ENCODE results near the gene GPR107.
A peak's percentile ranks its signal among the peaks of the same experiment; 100 is the strongest.
"Not testable (repeated sequence)": the region's sequence is repeated elsewhere in the genome, so short reads cannot be mapped to it uniquely, and the experiment has no call there.

Gene GPR107

GRCh38 chr9:130053504-130054324 lies at the start of gene GPR107:
Gene GPR107, plus strand, starts transcription at chr9:130053906. Its CDS starts 27 bp downstream, at chr9:130053933.
- DNase-seq = peak; percentile 28

- no peak for DNase-seq
Measured at GRCh38 chr9:130003943-130004552, 49.7 kb upstream of the GPR107 start.

- not testable (repeated sequence) for DNase-seq
Measured at GRCh38 chr9:130006952-130007351, 46.8 kb upstream of the GPR107 start.

GRCh38 chr9:130008538-130008937 lies 45.2 kb upstream of the GPR107 start:
- no peak for DNase-seq

DNA sequence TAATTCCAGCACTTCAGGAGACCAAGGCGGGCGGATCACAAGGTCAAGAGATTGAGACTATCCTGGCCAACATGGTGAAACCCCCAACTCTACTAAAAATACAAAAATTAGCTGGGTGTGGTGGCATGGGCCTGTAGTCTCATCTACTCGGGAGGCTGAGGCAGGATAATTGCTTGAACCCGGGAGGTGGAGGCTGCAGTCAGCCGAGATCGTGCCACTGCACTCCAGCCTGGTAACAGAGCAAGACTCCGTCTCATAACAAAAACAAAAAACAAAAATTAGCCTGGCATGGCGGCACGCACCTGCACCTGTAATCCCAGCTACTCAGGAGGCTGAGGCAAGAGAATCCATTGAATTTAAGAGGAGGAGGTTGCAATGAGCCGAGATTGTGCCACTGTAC lies 44.2 kb upstream of the GPR107 start:
- not testable (repeated sequence) for DNase-seq

GRCh38 chr9:130010151-130010988 lies 43.3 kb upstream of the GPR107 start:
- DNase-seq = no peak

- no peak for DNase-seq
Measured at GRCh38 chr9:130013326-130013725, 40.4 kb upstream of the GPR107 start.

GRCh38 chr9:130015353-130016019 lies 38.2 kb upstream of the GPR107 start:
- DNase-seq = no peak

- DNase-seq = no peak
Measured at GRCh38 chr9:130017076-130017475, 36.6 kb upstream of the GPR107 start.

DNA sequence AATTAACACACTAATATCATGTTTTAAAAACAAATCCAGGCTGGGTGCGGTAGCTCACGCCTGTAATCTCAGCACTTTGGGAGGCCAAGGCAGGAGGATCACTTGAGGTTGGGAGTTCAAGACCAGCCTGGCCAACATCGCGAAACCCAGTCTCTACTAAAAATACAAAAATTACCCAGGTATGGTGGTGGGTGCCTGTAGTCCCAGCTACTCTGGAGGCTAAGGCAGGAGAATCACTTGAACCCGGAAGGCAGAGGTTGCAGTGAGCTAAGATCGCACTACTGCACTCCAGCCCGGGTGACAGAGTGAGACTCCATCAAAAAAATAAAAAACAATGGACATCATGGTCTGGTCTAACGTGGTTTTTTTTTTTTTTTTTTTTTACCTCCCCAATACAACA lies 36.2 kb upstream of the GPR107 start:
- not testable (repeated sequence) for DNase-seq

- DNase-seq = no peak
Measured at GRCh38 chr9:130018265-130018664, 35.4 kb upstream of the GPR107 start.

GRCh38 chr9:130020618-130021017 lies 33.1 kb upstream of the GPR107 start:
- DNase-seq = no peak

DNA sequence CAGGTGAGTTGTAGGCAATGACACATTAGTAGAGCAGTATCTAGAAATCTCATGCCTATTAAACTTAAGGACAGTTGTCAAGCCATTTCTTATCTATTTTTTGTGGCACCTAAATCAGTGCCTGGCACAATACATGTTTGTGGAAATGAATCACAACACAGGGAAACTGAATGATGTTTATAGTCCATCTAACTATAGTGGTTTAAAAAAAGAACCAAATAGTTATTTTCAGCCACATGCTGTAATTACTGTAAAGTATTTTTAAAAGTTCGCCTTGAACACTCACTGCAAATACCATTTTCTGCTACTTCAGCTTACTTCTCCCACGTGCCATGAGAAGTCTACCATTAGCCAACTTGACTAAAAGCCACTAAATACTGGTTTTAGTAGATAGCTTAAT lies 32.6 kb upstream of the GPR107 start:
- DNase-seq = no peak

DNA sequence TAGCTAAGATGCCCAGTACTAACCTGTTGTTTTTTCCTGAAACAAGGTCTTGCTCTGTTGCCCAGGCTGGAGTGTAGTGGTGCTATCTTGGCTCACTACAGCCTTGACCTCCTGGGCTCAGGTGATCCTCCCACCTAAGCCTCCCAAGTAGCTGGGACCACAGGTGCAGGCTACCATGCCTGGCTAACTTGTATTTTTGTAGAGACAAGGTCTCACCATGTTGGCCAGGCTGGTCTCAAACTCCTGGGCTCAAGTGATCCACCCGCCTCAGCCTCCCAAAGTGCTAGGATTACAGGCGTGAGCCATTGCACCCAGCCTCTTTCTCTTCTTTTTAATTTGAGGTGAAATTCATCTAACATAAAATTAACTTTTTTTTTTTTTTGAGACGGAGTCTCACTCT lies 31.9 kb upstream of the GPR107 start:
- DNase-seq = not testable (repeated sequence)

DNA sequence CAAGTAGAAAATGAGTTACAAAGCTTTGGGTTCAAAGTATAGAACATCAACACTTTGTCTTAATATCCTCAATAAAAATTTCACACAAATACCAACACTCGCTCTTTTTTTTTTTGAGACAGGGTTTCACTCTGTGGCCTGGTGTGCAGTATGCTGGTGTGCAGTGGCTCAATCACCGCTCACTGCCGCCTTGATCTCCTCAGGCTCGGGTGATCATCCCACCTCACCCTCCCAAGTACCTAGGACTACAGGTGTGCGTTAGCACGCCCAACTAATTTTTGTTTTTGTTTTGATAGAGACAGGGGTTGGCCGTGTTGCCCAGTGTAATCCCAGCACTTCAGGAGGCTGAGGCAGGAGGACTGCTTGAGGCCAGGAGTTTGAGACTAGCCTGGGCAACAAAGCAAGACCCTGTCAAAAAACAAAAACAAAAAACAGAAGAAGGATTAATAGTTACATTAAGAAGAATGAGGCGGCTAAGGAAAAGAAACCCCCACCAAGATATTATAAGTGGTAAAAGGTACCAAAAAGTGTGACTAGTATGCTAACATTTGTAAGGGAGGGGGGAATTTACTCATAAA lies 31.1 kb upstream of the GPR107 start:
- DNase-seq = no peak

DNA sequence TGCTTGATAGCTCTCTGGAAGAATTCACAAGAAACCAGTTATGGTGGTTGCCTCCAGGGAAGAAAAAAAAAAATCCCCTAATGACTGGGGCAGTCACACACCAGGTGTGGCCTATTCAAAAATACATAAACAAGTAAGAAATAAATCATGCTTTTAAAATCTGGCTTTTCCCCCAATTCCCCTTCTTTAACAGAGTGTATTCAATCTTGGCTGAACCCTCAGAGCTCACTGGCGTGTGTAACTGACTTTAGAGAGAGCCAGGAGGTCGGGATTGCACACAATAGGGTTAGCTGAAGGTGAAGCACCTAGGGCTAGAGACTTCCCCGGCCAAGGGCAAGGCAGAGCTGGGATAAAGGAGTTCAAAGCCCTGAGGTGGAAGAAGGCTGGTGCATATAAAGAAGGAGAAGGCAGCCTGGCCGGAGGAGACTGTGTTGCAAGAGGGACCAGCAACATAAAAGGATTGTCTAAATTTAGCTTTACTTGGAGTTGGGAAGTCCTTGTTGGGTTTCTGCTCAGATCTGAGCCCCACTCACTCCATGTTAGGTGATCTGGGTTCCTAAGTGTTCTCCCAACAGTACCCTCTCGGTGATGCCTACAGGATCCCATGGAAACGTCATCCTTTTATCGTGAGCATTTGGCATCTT lies 30.4 kb upstream of the GPR107 start:
- DNase-seq = no peak

- DNase-seq = no peak
Measured at GRCh38 chr9:130023994-130024596, 29.6 kb upstream of the GPR107 start.

- DNase-seq = no peak
Measured at GRCh38 chr9:130024597-130024994, 29.1 kb upstream of the GPR107 start.

DNA sequence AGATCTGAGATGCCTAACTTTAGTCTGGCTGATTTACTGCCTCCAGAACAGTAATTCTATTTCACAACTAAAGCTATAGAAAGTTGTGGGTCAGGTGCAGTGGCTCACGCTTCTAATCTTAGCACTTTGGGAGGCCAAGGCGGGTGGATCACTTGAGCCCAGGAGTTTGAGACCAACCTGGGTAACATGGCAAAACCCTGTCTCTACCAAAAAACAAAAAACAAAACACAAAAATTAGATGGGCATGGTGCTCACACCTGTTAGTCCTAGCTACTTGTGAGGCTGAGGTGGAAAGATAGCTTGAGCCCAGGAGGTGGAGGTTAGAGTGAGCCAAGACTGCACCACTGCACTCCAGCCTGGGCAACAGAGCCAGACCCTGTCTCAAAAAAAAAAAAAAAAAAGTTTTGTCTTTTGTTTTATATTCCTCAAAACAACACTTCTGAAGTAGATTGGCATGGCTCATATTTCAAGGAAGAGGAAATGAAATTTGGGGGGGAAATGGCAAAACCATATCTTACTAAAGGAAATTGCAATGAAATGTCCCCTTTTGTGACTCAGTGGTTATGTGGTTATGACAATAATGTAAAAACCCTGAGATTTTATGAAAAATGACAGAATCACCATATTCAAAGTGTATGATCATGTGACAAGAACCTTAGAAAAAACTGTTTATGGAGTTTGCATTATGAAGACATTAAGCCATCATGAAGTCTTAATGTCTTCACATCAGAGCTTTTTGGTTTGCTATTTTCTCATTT lies 26.9 kb upstream of the GPR107 start:
- no peak for DNase-seq

DNA sequence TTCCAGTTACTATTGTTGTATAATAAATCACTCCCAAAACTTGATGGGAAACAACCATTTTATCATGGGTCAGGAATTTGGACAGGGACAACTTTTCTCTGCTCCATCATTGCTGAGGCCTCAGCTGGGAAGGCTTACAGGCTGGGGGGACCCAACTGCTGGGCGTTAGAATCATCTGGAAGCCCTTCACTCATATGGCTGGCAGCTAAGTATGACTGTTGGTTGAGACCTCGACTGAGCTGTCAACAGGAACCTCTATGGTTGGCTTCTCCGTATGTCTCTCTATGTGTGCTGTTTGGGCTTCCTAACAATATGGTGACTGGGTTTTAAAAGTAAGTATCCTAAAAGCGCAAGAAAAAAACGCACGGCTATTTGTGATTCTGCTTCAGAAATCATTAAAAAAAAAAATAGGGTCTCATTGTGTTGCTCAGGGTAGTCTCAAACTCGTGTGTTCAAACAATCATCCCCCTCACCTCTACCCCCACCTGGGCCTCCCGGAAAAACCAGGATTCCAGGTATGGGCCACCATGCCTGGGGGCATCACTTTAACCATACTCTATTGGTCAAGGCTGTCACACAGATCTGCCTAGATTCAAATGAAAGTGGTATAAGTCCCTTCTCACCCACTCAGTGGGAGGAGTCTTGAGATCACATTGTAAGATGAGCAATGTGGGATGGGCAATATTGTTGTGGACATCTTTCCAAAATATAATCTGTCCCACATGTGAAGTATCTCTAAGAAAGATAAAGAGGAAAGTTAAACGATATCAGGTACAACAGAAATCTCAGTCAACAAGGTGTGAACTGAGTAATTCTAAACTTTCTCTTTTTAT lies 26.0 kb upstream of the GPR107 start:
- DNase-seq = no peak

Measured in SHP77 treated with DMSO at 0.1 percent for 48 hours (cell line).